ENCODE measurements around the gene HTR1E. TPM values are rescaled to one million over a fixed set of nuclear protein-coding genes. Genes with fewer than 3 reads are reported as not detected.
"Not testable (repeated sequence)": the region's sequence is repeated elsewhere in the genome, so short reads cannot be mapped to it uniquely, and the experiment has no call there.

Gene HTR1E
- total RNA-seq, 1 donor from 2014 or later, result not detected

GRCh38 chr6:86978251-86978650 is 40.9 kb downstream of the HTR1E start:
- DNase-seq (ENCODE audit: low spot score), result no peak
- Mint-ChIP-seq H3K4me3 (ENCODE audit: unreplicated experiment) (no peak overlapping the region), H3K27ac (ENCODE audit: unreplicated experiment) (no peak overlapping the region), H3K9me3 (ENCODE audit: unreplicated experiment) (no peaks in the 10 kb centered on the region), H3K36me3 (ENCODE audit: low read depth, unreplicated experiment) (no peaks in the 10 kb centered on the region), H3K27me3 (ENCODE audit: unreplicated experiment) (no peaks in the 10 kb centered on the region), H3K4me1 (ENCODE audit: unreplicated experiment) (no peaks in the 10 kb centered on the region)
- no peak for TF ChIP-seq CTCF (IDR thresholded peaks at IDR 0.05; ENCODE audit: unreplicated experiment)

- peaks cover 10% of the 10 kb centered on the region for H3K9me3 Mint-ChIP-seq (ENCODE audit: unreplicated experiment)
- TF ChIP-seq CTCF (IDR thresholded peaks at IDR 0.05; ENCODE audit: unreplicated experiment), result no peak
- H3K27me3 Mint-ChIP-seq (ENCODE audit: unreplicated experiment), result no peaks in the 10 kb centered on the region
- no peak overlapping the region for H3K4me3 Mint-ChIP-seq (ENCODE audit: unreplicated experiment)
- H3K36me3 Mint-ChIP-seq (ENCODE audit: low read depth, unreplicated experiment), result no peaks in the 10 kb centered on the region
- no peak overlapping the region for H3K27ac Mint-ChIP-seq (ENCODE audit: unreplicated experiment)
- no peak for DNase-seq (ENCODE audit: low spot score)
- H3K4me1 Mint-ChIP-seq (ENCODE audit: unreplicated experiment), result no peaks in the 10 kb centered on the region
These were observed 64.2 kb downstream of the HTR1E start for GRCh38 chr6:87001494-87001893.

- not testable (repeated sequence) for H3K4me3 Mint-ChIP-seq (ENCODE audit: unreplicated experiment); H3K4me1 Mint-ChIP-seq (ENCODE audit: unreplicated experiment); H3K36me3 Mint-ChIP-seq (ENCODE audit: low read depth, unreplicated experiment); H3K27me3 Mint-ChIP-seq (ENCODE audit: unreplicated experiment); DNase-seq (ENCODE audit: low spot score); H3K27ac Mint-ChIP-seq (ENCODE audit: unreplicated experiment)
- H3K9me3 Mint-ChIP-seq (ENCODE audit: unreplicated experiment), result peaks cover 10% of the 10 kb centered on the region
These were observed 65.1 kb downstream of the HTR1E start for GRCh38 chr6:87002391-87002790.

GRCh38 chr6:87006541-87006940 is 69.2 kb downstream of the HTR1E start:
- not testable (repeated sequence) for H3K9me3 Mint-ChIP-seq (ENCODE audit: unreplicated experiment); H3K4me3 Mint-ChIP-seq (ENCODE audit: unreplicated experiment); H3K36me3 Mint-ChIP-seq (ENCODE audit: low read depth, unreplicated experiment); H3K27ac Mint-ChIP-seq (ENCODE audit: unreplicated experiment); H3K4me1 Mint-ChIP-seq (ENCODE audit: unreplicated experiment); DNase-seq (ENCODE audit: low spot score); H3K27me3 Mint-ChIP-seq (ENCODE audit: unreplicated experiment)

- not testable (repeated sequence) for H3K9me3 Mint-ChIP-seq (ENCODE audit: unreplicated experiment); H3K4me3 Mint-ChIP-seq (ENCODE audit: unreplicated experiment); H3K36me3 Mint-ChIP-seq (ENCODE audit: low read depth, unreplicated experiment); H3K27me3 Mint-ChIP-seq (ENCODE audit: unreplicated experiment); H3K4me1 Mint-ChIP-seq (ENCODE audit: unreplicated experiment); H3K27ac Mint-ChIP-seq (ENCODE audit: unreplicated experiment)
- DNase-seq (ENCODE audit: low spot score), result peak; percentile 4
These were observed 72.3 kb downstream of the HTR1E start for GRCh38 chr6:87009581-87009980.

- Mint-ChIP-seq H3K27ac (ENCODE audit: unreplicated experiment) (no peak overlapping the region), H3K36me3 (ENCODE audit: low read depth, unreplicated experiment) (peaks cover 4% of the 10 kb centered on the region), H3K4me1 (ENCODE audit: unreplicated experiment) (no peaks in the 10 kb centered on the region), H3K9me3 (ENCODE audit: unreplicated experiment) (no peaks in the 10 kb centered on the region), H3K27me3 (ENCODE audit: unreplicated experiment) (peaks cover 2% of the 10 kb centered on the region), H3K4me3 (ENCODE audit: unreplicated experiment) (no peak overlapping the region)
- no peak for DNase-seq (ENCODE audit: low spot score)
- no peak for TF ChIP-seq CTCF (IDR thresholded peaks at IDR 0.05; ENCODE audit: unreplicated experiment)
These were observed 74.7 kb downstream of the HTR1E start for GRCh38 chr6:87012035-87012434.

- Mint-ChIP-seq H3K9me3 (ENCODE audit: unreplicated experiment) (no peaks in the 10 kb centered on the region), H3K27ac (ENCODE audit: unreplicated experiment) (no peak overlapping the region), H3K36me3 (ENCODE audit: low read depth, unreplicated experiment) (peaks cover 4% of the 10 kb centered on the region), H3K4me3 (ENCODE audit: unreplicated experiment) (no peak overlapping the region), H3K4me1 (ENCODE audit: unreplicated experiment) (no peaks in the 10 kb centered on the region), H3K27me3 (ENCODE audit: unreplicated experiment) (peaks cover 2% of the 10 kb centered on the region)
- no peak for DNase-seq (ENCODE audit: low spot score)
- TF ChIP-seq CTCF (IDR thresholded peaks at IDR 0.05; ENCODE audit: unreplicated experiment), result no peak
These were observed 75.4 kb downstream of the HTR1E start for GRCh38 chr6:87012743-87013142.

All from endothelial cell (in vitro differentiated cells).